Endothelial cell of umbilical vein (primary cell): Measurements from ENCODE around the gene ALOX15. TPM values are rescaled to one million over a fixed set of nuclear protein-coding genes. Genes with fewer than 3 reads are reported as not detected.

Source experiments
- BruUV-seq: library from RNA; stranded (reverse); fragments of 400-500 nt; replicated peaks from 2 replicates; lab custom pipeline; 2021; lab: Mats Ljungman, UMichigan
- CTCF ChIA-PET: fragments of 300-600, 350-600 bp; sonication (Branson Sonifier 250); formaldehyde crosslinking; loops from one replicate; lab custom pipeline; 2021; ENCODE audit warnings: antibody characterized with exemption, inconsistent platforms; lab: Charles Lee
- POLR2A ChIA-PET: fragments of 300-600, 350-600 bp; sonication (Branson Sonifier 250); formaldehyde crosslinking; loops from one replicate; lab custom pipeline; 2021; ENCODE audit warnings: antibody characterized with exemption, inconsistent platforms; lab: Charles Lee
- DNase-seq: peaks from one replicate; pipeline ENCODE4 v3.0.0-alpha.2; 2011; ENCODE audit warnings: low read depth, low spot score
- FAIRE-seq: peaks from 2 replicates; lab custom pipeline; 2011; peaks lifted over from hg19 to GRCh38; lab: Jason Lieb, UNC
- H2AFZ ChIP-seq: 2 replicates; pipeline ENCODE4 v1.6.0; 2012; ENCODE audit warnings: low read depth, low read length, control low read depth, inconsistent platforms
- H3K27ac ChIP-seq: 2 replicates; pipeline ENCODE4 v1.5.1; 2011; ENCODE audit warnings: low read depth, mild to moderate bottlenecking, control low read depth, low read length, moderate library complexity; ENCODE audit not compliant: insufficient read depth
- H3K27me3 ChIP-seq, 2 experiments: 2 replicates each; pipeline versions ENCODE4 v1.6.0 to v1.6.1; 2011; ENCODE audit warnings: low read length in 2 of 2, mixed read lengths in 1 of 2; ENCODE audit not compliant: control insufficient read depth in 2 of 2, insufficient read depth in 2 of 2
- H3K36me3 ChIP-seq, 2 experiments: 2 replicates in 1 of 2; 3 replicates in 1 of 2; pipeline ENCODE4 v1.5.1; 2011; ENCODE audit warnings: low read length in 2 of 2, mild to moderate bottlenecking in 1 of 2, moderate library complexity in 1 of 2; ENCODE audit not compliant: control insufficient read depth in 2 of 2, insufficient read depth in 2 of 2; ENCODE audit errors: extremely low read depth in 1 of 2
- H3K4me1 ChIP-seq: 3 replicates; pipeline ENCODE4 v1.5.1; 2011; ENCODE audit warnings: mild to moderate bottlenecking, low read length; ENCODE audit not compliant: control insufficient read depth, insufficient read depth; ENCODE audit errors: extremely low read depth
- H3K4me2 ChIP-seq: 2 replicates; pipeline ENCODE4 v1.6.1; 2011; ENCODE audit warnings: low read length, control low read depth, mixed read lengths; ENCODE audit not compliant: insufficient read depth
- H3K4me3 ChIP-seq, 3 experiments: fragments of 200-600 bp in 1 of 3; sonication (generic), shearing (Covaris generic) in 1 of 3; replicated peaks in 1 of 3; 2 replicates each; pipeline ENCODE4 v1.5.1; 2011 to 2016; ENCODE audit warnings: control low read depth in 3 of 3, low read length in 3 of 3, mild to moderate bottlenecking in 2 of 3, inconsistent platforms in 1 of 3, low read depth in 1 of 3, moderate library complexity in 1 of 3; ENCODE audit not compliant: insufficient read depth in 1 of 3
- H3K79me2 ChIP-seq: 2 replicates; pipeline ENCODE4 v1.6.0; 2012; ENCODE audit warnings: low read length, inconsistent platforms; ENCODE audit not compliant: control insufficient read depth, insufficient read depth
- H3K9ac ChIP-seq: replicated peaks from 2 replicates; pipeline ENCODE3; 2011; ENCODE audit warnings: low read length, control low read depth; ENCODE audit not compliant: insufficient read depth; ENCODE audit errors: extremely low read depth
- H3K9me1 ChIP-seq: replicated peaks from 3 replicates; pipeline ENCODE4 v1.6.0; 2011; ENCODE audit warnings: mild to moderate bottlenecking, low read length; ENCODE audit not compliant: control insufficient read depth, insufficient read depth; ENCODE audit errors: extremely low read depth
- H3K9me3 ChIP-seq: replicated peaks from 2 replicates; pipeline ENCODE4 v1.5.1; 2012; ENCODE audit warnings: low read length, inconsistent platforms; ENCODE audit not compliant: control insufficient read depth, insufficient read depth
- H4K20me1 ChIP-seq: replicated peaks from 2 replicates; pipeline ENCODE3; 2011; ENCODE audit warnings: mild to moderate bottlenecking, low read length; ENCODE audit not compliant: control insufficient read depth, insufficient read depth; ENCODE audit errors: extremely low read depth
- EZH2 ChIP-seq: IDR thresholded peaks from 2 replicates; pipeline ENCODE4 v1.6.1; 2012; ENCODE audit warnings: borderline replicate concordance, low read depth, mild to moderate bottlenecking, moderate library complexity, low read length, inconsistent platforms; ENCODE audit not compliant: severe bottlenecking
- FOS ChIP-seq: IDR thresholded peaks from 2 replicates; pipeline ENCODE4 v1.6.1; 2011; ENCODE audit warnings: mild to moderate bottlenecking, low read length, moderate library complexity, borderline replicate concordance; ENCODE audit not compliant: insufficient read depth
- GATA2 ChIP-seq: IDR thresholded peaks from 2 replicates; pipeline ENCODE4 v1.7.0; 2011; ENCODE audit warnings: low read depth, mild to moderate bottlenecking, moderate library complexity, mixed read lengths, low read length; ENCODE audit not compliant: insufficient read length, insufficient read depth
- JUN ChIP-seq: IDR thresholded peaks from 2 replicates; pipeline ENCODE4 v1.6.1; 2011; ENCODE audit warnings: borderline replicate concordance, low read depth; ENCODE audit not compliant: insufficient read length, insufficient read depth
- MYC ChIP-seq: IDR thresholded peaks from one replicate; pipeline ENCODE4 v1.6.1; 2011; ENCODE audit warnings: mild to moderate bottlenecking, low read depth, low read length
- POLR2A ChIP-seq: IDR thresholded peaks from 2 replicates; pipeline ENCODE4 v1.6.1; 2012; ENCODE audit warnings: low read depth, mild to moderate bottlenecking, control low read depth, low read length
- dilution Hi-C: fragments of 300-500 bp; cut with MboI; formaldehyde crosslinking; loops from one replicate; pipeline ENCODE4 v1.15.0; 2019; ENCODE audit warnings: low sequenced_read_pairs; ENCODE audit not compliant: extremely low pct_ligation_motif_present
- intact Hi-C: fragments of 100-400 bp; cut with micrococcal nuclease; formaldehyde crosslinking; loops from one replicate; pipeline ENCODE4 v1.10.0; 2022
- polyA plus RNA-seq, 4 experiments: library from polyadenylated mRNA; depleted of rRNA in 3 of 4; stranded (reverse) in 3 of 4; unstranded in 1 of 4; fragments of >200 nt; gene quantifications; 2 replicates each; pipeline versions ENCODE4 v1.2.1 to v1.2.3, GENCODE V29; 2011 to 2012; ENCODE audit warnings: missing spikeins in 1 of 4
- total RNA-seq: library from RNA; stranded (reverse); gene quantifications from 2 replicates; pipeline ENCODE4 v1.2.3, GENCODE V29; 2021
- TF ChIP-seq, protein P1 (sequence below): IDR thresholded peaks from 2 replicates; pipeline ENCODE4 v1.6.1; 2011; ENCODE audit not compliant: insufficient read depth, insufficient read length
- TF ChIP-seq, protein P2 (sequence below), 2 donors: IDR thresholded peaks; 1 replicate in 1 of 2; 2 replicates in 1 of 2; pipeline ENCODE4 v1.5.1; 2011; ENCODE audit warnings: low read length in 2 of 2, mild to moderate bottlenecking in 2 of 2, moderate library complexity in 2 of 2, control low read depth in 1 of 2, inconsistent platforms in 1 of 2, low read depth in 1 of 2; ENCODE audit not compliant: insufficient read depth in 1 of 2; ENCODE audit errors: extremely low read depth in 1 of 2

Gene ALOX15
- total and polyA plus RNA-seq, 2 donors (not counting 3 experiments of a cell fraction or from before 2014, with no cell fraction given) = not detected

DNA sequence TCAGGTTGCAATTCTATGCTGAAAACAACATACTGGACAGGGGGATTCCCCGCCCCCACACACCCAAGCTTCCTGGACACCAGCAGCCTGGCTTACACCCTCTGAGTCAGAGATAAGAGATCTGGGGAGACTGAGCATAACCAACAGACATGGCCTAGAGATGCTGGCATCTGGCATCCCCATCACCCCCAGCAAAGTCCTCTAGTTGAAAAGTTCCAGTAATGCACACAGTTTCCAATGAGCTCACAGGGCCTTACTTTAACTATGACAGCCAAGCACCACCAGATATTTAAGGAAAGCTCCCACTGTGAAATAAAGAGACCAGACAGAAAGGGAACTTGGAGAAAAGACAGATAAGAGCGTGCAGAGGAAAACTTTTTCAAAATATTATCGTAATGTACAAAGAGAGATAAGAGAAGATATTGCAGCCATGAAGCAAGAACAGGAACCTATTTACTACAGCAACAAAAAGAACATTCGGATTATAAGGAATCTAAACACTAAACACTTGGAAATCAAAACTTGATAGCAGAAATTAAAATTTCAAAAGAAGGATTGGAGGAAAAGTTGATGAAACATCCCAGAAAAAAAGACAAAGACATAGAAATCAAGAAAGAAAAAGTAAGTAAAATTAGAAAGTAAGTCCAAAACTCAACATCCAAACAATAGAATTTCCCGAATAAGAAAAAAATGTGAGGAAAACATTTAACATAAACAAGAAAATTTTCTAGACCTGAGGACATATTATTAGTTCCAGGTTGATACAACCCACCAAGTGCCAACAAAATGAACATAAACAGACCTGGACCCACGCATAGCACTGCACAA lies 17.2 kb upstream of the ALOX15 start:
- H3K4me3 ChIP-seq = no peak overlapping the region
- H3K4me2 ChIP-seq = no peak overlapping the region
- H3K36me3 ChIP-seq = no peaks in the 10 kb centered on the region
- H3K27me3 ChIP-seq = no peaks in the 10 kb centered on the region
- FAIRE-seq = peak; percentile 37
- H3K9me3 ChIP-seq = no peaks in the 10 kb centered on the region
- ChIA-PET CTCF (interaction anchor here (0.6 to 1.6 kb wide), 2 partner anchors 20 to 227 kb away, joined by 3 read pairs; no protein-coding TSS in a partner anchor), POLR2A (no interaction called here)
- H4K20me1 ChIP-seq = no peaks in the 10 kb centered on the region
- H2AFZ ChIP-seq = no peak overlapping the region
- H3K79me2 ChIP-seq = no peaks in the 10 kb centered on the region
- TF ChIP-seq GATA2 (peak; percentile 63), EZH2 (no peak)
- no peaks in the 10 kb centered on the region for H3K9me1 ChIP-seq
- no peak overlapping the region for H3K9ac ChIP-seq
- no peaks in the 10 kb centered on the region for H3K4me1 ChIP-seq
- intact Hi-C loops (no loop called here), dilution Hi-C loops (no loop called here)
- no peak overlapping the region for H3K27ac ChIP-seq
- peak; percentile 51 for DNase-seq
- no TSS peak for BruUV-seq

DNA sequence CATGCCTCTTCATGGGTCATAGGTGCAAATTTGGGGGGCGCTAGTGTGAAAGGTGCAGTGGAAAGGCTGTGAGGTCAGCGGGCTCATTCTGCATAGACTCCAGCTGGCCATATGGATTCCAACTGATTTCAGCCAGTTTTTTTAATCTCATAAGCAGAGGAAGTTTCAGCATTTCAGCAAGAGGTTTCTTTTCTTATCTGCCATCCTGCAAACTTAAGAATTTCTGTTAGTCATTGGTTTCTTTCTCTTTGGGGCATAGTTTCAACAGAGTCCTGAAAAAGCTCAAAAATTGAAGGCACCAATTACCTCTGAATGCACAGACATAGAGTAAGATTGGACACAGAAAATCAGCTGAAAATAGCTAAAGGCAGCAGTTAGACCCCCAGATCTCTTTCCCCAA lies 16.2 kb upstream of the ALOX15 start:
- H3K9ac ChIP-seq = no peak overlapping the region
- intact Hi-C loops = no loop called here
- no peak overlapping the region for H2AFZ ChIP-seq
- FAIRE-seq (no peak), DNase-seq (no peak)
- no peaks in the 10 kb centered on the region for H3K4me1 ChIP-seq
- no peak overlapping the region for H3K4me2 ChIP-seq
- no peaks in the 10 kb centered on the region for H3K27me3 ChIP-seq
- BruUV-seq = no TSS peak
- dilution Hi-C loops = no loop called here
- H3K9me1 ChIP-seq = no peaks in the 10 kb centered on the region
- H3K27ac ChIP-seq = no peak overlapping the region
- no peak overlapping the region for H3K4me3 ChIP-seq
- ChIA-PET CTCF (interaction anchor here (1.4 kb wide), 1 partner anchor 9 kb away, joined by 3 read pairs; no protein-coding TSS in a partner anchor), POLR2A (no interaction called here)
- no peaks in the 10 kb centered on the region for H4K20me1 ChIP-seq
- H3K36me3 ChIP-seq = no peaks in the 10 kb centered on the region
- no peaks in the 10 kb centered on the region for H3K79me2 ChIP-seq
- TF ChIP-seq, protein P1, sequence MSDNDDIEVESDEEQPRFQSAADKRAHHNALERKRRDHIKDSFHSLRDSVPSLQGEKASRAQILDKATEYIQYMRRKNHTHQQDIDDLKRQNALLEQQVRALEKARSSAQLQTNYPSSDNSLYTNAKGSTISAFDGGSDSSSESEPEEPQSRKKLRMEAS = no peak
- TF ChIP-seq JUN = no peak
- TF ChIP-seq, protein P2, sequence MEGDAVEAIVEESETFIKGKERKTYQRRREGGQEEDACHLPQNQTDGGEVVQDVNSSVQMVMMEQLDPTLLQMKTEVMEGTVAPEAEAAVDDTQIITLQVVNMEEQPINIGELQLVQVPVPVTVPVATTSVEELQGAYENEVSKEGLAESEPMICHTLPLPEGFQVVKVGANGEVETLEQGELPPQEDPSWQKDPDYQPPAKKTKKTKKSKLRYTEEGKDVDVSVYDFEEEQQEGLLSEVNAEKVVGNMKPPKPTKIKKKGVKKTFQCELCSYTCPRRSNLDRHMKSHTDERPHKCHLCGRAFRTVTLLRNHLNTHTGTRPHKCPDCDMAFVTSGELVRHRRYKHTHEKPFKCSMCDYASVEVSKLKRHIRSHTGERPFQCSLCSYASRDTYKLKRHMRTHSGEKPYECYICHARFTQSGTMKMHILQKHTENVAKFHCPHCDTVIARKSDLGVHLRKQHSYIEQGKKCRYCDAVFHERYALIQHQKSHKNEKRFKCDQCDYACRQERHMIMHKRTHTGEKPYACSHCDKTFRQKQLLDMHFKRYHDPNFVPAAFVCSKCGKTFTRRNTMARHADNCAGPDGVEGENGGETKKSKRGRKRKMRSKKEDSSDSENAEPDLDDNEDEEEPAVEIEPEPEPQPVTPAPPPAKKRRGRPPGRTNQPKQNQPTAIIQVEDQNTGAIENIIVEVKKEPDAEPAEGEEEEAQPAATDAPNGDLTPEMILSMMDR (IDR thresholded peaks at IDR 0.05; ENCODE audit: extremely low read depth in 1 of 2, insufficient read depth in 1 of 2, low read depth in 1 of 2, low read length in 2 of 2) = no peak
- TF ChIP-seq EZH2 = no peak
- no peak for TF ChIP-seq POLR2A
- no peak for TF ChIP-seq FOS
- TF ChIP-seq MYC = no peak
- no peaks in the 10 kb centered on the region for H3K9me3 ChIP-seq
